ENCODE results near the gene ARNT2.

GRCh38 chr15:80636675-80637074, 232.5 kb downstream of the ARNT2 start:
- TF ChIP-seq EZH2phosphoT487 (IDR thresholded peaks at IDR 0.05; ENCODE audit: borderline replicate concordance, low read depth, low read length) (no peak), CTCF (conservative IDR thresholded peaks at IDR 0.05; ENCODE audit: low read length) (no peak)

Measured in OCI-LY7 (cell line).